Measurements from ENCODE around the gene LBR.

DNA sequence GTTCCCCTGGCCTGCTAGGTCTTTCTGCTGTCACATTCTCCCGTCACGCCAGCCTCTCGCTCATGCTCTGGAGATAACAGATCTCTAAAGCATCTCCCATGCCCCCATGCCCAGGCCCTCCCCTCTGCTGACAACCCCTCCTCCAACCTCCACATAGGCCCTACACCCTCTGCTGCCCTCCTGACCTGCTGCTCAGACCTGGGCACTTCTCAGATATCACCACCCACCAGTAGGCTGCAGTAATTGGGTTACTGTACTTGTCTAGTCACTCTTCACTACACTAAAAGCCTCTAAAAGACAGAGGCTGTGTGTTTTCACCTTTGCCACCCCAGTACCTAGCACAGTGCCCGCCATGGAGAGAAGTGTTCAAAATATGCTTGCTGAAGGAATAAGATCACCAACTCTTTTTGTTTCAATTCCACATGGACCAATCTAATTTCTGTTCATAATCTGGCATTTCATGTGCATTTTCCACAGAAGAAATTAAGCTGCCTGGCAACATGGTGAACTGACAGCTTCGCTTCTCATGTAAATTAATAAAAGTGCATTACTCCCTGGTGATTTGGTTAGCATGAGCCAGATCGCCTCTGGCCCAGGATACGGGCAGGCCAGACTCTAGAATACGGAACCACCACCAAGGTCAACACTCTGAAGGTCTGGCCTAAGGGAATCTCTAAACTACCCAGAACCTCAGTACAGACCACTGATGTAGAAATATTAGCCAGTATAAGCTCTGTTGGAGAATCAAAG, 20.7 kb downstream of the LBR start:
- TF ChIP-seq, protein P1, sequence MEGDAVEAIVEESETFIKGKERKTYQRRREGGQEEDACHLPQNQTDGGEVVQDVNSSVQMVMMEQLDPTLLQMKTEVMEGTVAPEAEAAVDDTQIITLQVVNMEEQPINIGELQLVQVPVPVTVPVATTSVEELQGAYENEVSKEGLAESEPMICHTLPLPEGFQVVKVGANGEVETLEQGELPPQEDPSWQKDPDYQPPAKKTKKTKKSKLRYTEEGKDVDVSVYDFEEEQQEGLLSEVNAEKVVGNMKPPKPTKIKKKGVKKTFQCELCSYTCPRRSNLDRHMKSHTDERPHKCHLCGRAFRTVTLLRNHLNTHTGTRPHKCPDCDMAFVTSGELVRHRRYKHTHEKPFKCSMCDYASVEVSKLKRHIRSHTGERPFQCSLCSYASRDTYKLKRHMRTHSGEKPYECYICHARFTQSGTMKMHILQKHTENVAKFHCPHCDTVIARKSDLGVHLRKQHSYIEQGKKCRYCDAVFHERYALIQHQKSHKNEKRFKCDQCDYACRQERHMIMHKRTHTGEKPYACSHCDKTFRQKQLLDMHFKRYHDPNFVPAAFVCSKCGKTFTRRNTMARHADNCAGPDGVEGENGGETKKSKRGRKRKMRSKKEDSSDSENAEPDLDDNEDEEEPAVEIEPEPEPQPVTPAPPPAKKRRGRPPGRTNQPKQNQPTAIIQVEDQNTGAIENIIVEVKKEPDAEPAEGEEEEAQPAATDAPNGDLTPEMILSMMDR (IDR thresholded peaks at IDR 0.05): no peak
- TF ChIP-seq EP300 (IDR thresholded peaks at IDR 0.05) (no peak), POLR2A (IDR thresholded peaks at IDR 0.05) (no peak)

All from suprapubic skin (tissue), 3 donors.